Lung (tissue), 12 donors: ENCODE data around the gene CNTN1. TPM values are rescaled to one million over a fixed set of nuclear protein-coding genes. Genes with fewer than 3 reads are reported as not detected.

Experiments
- ATAC-seq: fragments of 200-7000 bp; cut with Tn5 transposase; one replicate; pipeline ENCODE4 v1.9.1; 2020; ENCODE audit warnings: moderate number of reproducible peaks; ENCODE audit not compliant: insufficient read depth, low FRiP score
- DNase-seq, 3 donors: peaks; one replicate each; pipeline ENCODE4 v3.0.0-alpha.2; 2013 to 2017
- H3K27ac ChIP-seq, 2 donors: one replicate each; pipeline ENCODE4 v1.5.1; 2013; ENCODE audit warnings: mild to moderate bottlenecking in 2 of 2, moderate library complexity in 2 of 2, control low read depth in 1 of 2, inconsistent platforms in 1 of 2, low read depth in 1 of 2, low read length in 1 of 2
- H3K27me3 ChIP-seq, 3 donors: one replicate each; pipeline ENCODE4 v1.5.1; 2013; ENCODE audit warnings: low read length in 2 of 3; ENCODE audit not compliant: control insufficient read depth in 3 of 3, insufficient read depth in 3 of 3
- H3K36me3 ChIP-seq, 4 donors: one replicate each; pipeline ENCODE4 v1.5.1; 2013; ENCODE audit warnings: low read length in 4 of 4, mild to moderate bottlenecking in 1 of 4, moderate library complexity in 1 of 4; ENCODE audit not compliant: control insufficient read depth in 4 of 4, insufficient read depth in 4 of 4
- H3K4me1 ChIP-seq, 5 donors: one replicate each; pipeline ENCODE4 v1.5.1; 2013; ENCODE audit warnings: low read length in 5 of 5, mild to moderate bottlenecking in 2 of 5, moderate library complexity in 1 of 5; ENCODE audit not compliant: control insufficient read depth in 5 of 5, insufficient read depth in 5 of 5
- H3K4me3 ChIP-seq: one replicate; pipeline ENCODE4 v1.5.1; 2013; ENCODE audit warnings: mild to moderate bottlenecking, control low read depth, moderate library complexity
- H3K9ac ChIP-seq, 2 donors: one replicate each; pipeline ENCODE4 v1.5.1; 2013; ENCODE audit warnings: low read length in 2 of 2, control low read depth in 1 of 2; ENCODE audit not compliant: insufficient read depth in 1 of 2
- H3K9me3 ChIP-seq, 4 donors: one replicate each; pipeline ENCODE4 v1.5.1; 2013; ENCODE audit warnings: low read length in 3 of 4, mild to moderate bottlenecking in 1 of 4, moderate library complexity in 1 of 4; ENCODE audit not compliant: control insufficient read depth in 4 of 4, insufficient read depth in 3 of 4
- WGBS, 2 donors: extraction: QIAGEN DNeasy Blood & Tissue Kit; methylation state at CpG; one replicate each; pipeline ENCODE4 v1.1.7; 2013; 5-methylcytosine and 5-hydroxymethylcytosine counted together
- polyA plus RNA-seq, 2 donors: library from polyadenylated mRNA; stranded (reverse); fragments of 200-250 nt; gene quantifications; one replicate each; pipeline ENCODE4 v1.2.1, GENCODE V29; 2013
- total RNA-seq, 2 donors: library from RNA; depleted of rRNA in 1 of 2; stranded (reverse); fragments of >200 nt in 1 of 2; gene quantifications; one replicate each; pipeline ENCODE4 v1.2.1, GENCODE V29; 2014 to 2021
- TF ChIP-seq, protein P1 (sequence below): IDR thresholded peaks from 2 replicates; pipeline ENCODE4 v1.5.1; 2012; ENCODE audit warnings: mild to moderate bottlenecking; ENCODE audit errors: control extremely low read depth, extremely low read depth
- donor health status: control.
- donor health status: control.
- donor health status: Bipolar disorder and iron deficiency.
- donor health status: healthy.
- donor health status: DM: yes; HTN: yes; CAD: no.

CNTN1 gene
- total and polyA plus RNA-seq, 4 donors: 0.10 to 47.6 (median 1.1) TPM

DNA sequence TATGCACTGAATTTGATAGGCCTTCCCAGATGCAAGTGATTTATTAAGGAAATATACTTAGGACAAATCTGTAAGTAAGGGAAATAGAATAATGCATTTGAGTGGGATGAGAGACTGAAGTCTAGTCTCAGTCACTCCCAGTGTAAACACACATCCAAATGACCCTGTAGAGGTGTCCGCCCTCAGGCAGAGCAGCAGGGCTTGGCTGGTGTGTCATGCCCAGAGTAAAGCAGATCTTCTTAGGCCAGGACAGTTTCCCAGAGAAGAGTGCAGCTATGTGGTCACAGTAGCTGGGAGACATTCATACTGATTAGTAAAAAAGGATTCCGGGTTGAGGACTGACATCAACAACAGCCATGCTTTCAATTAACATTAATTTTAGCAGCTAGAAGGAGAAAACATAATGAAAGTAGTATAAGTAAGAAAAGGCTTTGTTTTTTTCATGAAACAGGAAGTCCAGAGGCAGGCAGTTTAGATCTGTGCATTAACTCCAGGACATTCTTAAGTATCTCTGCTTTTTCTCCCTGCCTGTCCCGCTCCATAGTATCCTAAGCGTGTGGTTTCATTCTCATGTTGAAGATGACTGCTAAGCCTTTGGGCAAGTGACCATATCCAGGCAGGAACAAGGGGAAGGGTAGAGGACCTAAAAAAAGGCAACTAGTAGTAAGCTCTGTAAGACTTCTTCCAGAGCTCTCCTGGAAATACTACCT, 35.7 kb downstream of the CNTN1 start:
- peak overlapping the region; percentile 21 for H3K4me3 ChIP-seq
- no peak for ATAC-seq

GRCh38 chr12:40730281-40730680, 38.0 kb downstream of the CNTN1 start:
- Histone ChIP-seq H3K4me1 (no peaks in the 10 kb centered on the region), H3K36me3 (no peaks in the 10 kb centered on the region), H3K9me3 (no peaks in the 10 kb centered on the region), H3K27ac (no peak overlapping the region), H3K4me3 (no peak overlapping the region), H3K9ac (no peak overlapping the region), H3K27me3 (no peaks in the 10 kb centered on the region)
- 86 to 100% methylated on average over 1 of the region's 1 CpG for WGBS, 2 donors
- no peak for DNase-seq
- ATAC-seq: no peak
- TF ChIP-seq, protein P1, sequence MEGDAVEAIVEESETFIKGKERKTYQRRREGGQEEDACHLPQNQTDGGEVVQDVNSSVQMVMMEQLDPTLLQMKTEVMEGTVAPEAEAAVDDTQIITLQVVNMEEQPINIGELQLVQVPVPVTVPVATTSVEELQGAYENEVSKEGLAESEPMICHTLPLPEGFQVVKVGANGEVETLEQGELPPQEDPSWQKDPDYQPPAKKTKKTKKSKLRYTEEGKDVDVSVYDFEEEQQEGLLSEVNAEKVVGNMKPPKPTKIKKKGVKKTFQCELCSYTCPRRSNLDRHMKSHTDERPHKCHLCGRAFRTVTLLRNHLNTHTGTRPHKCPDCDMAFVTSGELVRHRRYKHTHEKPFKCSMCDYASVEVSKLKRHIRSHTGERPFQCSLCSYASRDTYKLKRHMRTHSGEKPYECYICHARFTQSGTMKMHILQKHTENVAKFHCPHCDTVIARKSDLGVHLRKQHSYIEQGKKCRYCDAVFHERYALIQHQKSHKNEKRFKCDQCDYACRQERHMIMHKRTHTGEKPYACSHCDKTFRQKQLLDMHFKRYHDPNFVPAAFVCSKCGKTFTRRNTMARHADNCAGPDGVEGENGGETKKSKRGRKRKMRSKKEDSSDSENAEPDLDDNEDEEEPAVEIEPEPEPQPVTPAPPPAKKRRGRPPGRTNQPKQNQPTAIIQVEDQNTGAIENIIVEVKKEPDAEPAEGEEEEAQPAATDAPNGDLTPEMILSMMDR: no peak

More for the DNA sequence above, 35.7 kb downstream of the CNTN1 start:
- H3K27me3 ChIP-seq: no peaks in the 10 kb centered on the region
- DNase-seq: no peak
- H3K36me3 ChIP-seq: no peaks in the 10 kb centered on the region
- H3K27ac ChIP-seq: no peak overlapping the region
- no peak overlapping the region for H3K9ac ChIP-seq
- 86% methylated on average over 4 of the region's 4 CpGs for WGBS, 2 donors
- H3K4me1 ChIP-seq: no peaks in the 10 kb centered on the region
- no peaks in the 10 kb centered on the region for H3K9me3 ChIP-seq
- TF ChIP-seq, protein P1: no peak

DNA sequence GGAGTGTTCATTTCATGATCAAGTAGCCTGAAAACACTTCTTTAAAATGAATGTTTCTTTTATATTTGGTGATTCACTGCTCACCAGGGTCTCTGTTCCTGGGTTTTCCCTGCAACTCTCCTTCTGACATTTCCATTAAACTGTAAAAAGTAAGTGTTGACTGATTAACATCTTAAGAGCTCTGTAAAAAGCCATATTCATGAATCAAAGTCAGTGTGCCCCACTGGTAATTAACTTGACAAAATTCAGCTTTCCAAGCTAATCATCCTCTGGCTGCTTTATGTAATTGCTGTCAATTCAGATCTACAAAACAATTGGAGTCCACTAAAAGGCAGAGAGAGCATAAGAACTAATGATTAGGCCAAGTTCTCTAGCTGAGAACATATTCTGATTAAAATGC, 41.6 kb downstream of the CNTN1 start:
- TF ChIP-seq, protein P1: no peak
- H3K9me3 ChIP-seq: no peaks in the 10 kb centered on the region
- H3K36me3 ChIP-seq: no peaks in the 10 kb centered on the region
- DNase-seq: no peak
- H3K9ac ChIP-seq: no peak overlapping the region
- ATAC-seq: no peak
- no peaks in the 10 kb centered on the region for H3K27me3 ChIP-seq
- no peak overlapping the region for H3K4me3 ChIP-seq
- no peaks in the 10 kb centered on the region for H3K4me1 ChIP-seq
- no peak overlapping the region for H3K27ac ChIP-seq

DNA sequence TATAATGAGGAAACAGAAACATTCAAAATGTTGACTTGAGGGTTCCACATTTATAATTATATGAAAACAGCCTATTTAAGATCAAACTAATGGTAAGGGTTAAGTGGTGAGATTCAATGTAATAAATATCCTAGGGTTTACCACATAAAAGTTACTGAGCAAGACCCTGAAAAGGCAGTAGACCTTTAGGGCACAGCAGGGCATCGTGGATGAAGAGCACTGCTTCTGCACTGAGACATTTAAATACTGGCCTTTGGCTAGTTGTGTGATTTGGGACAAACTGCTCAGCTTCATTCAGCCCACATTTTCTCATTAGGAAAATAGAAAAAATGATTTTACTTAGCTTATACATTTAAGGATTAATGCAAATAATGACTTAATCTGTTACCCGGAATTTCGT, 42.0 kb downstream of the CNTN1 start:
- no peak for DNase-seq
- H3K9ac ChIP-seq: no peak overlapping the region
- no peak for ATAC-seq
- no peaks in the 10 kb centered on the region for H3K36me3 ChIP-seq
- H3K27ac ChIP-seq: no peak overlapping the region
- H3K4me1 ChIP-seq: no peaks in the 10 kb centered on the region
- 82 to 84% methylated on average over 3 of the region's 3 CpGs for WGBS, 2 donors
- TF ChIP-seq, protein P1: no peak
- H3K27me3 ChIP-seq: no peaks in the 10 kb centered on the region
- H3K9me3 ChIP-seq: no peaks in the 10 kb centered on the region
- no peak overlapping the region for H3K4me3 ChIP-seq
